ENCODE results near the gene BID.
"Not testable (repeated sequence)": the region's sequence is repeated elsewhere in the genome, so short reads cannot be mapped to it uniquely, and the experiment has no call there.

The BID gene

GRCh38 chr22:17703811-17704210 lies 70.5 kb downstream of the BID start:
- no peak for DNase-seq (ENCODE audit: low spot score)

DNA sequence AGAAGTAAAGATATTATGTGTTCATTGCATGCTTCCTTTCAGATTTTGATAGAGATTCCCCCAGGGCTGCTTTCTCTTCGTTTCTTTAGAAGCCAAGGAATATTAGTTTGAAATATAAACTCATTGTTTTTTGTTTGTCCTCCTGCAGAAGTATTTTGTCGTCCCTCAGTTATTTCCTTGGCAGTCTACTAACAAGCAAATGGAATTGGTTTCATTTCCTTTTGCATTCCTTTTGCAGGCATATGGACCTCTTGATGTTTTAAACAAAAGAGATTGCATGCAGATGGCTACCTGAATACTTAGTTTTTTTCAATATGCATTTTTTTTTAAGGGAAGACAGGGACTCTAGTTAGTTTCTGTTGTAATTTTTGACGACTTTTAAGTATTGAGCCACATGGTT lies 73.5 kb downstream of the BID start:
- DNase-seq (ENCODE audit: low spot score), result no peak

- DNase-seq (ENCODE audit: low spot score), result no peak
Measured at GRCh38 chr22:17699696-17700340, 74.5 kb downstream of the BID start.

- no peak for DNase-seq (ENCODE audit: low spot score)
Measured at GRCh38 chr22:17698948-17699347, 75.3 kb downstream of the BID start.

- not testable (repeated sequence) for DNase-seq (ENCODE audit: low spot score)
Measured at GRCh38 chr22:17698276-17698675, 76.0 kb downstream of the BID start.

- DNase-seq (ENCODE audit: low spot score), result not testable (repeated sequence)
Measured at GRCh38 chr22:17697196-17697595, 77.1 kb downstream of the BID start.

- DNase-seq (ENCODE audit: low spot score), result no peak
Measured at GRCh38 chr22:17695986-17696385, 78.3 kb downstream of the BID start.

- no peak for DNase-seq (ENCODE audit: low spot score)
Measured at GRCh38 chr22:17694752-17695151, 79.5 kb downstream of the BID start.

DNA sequence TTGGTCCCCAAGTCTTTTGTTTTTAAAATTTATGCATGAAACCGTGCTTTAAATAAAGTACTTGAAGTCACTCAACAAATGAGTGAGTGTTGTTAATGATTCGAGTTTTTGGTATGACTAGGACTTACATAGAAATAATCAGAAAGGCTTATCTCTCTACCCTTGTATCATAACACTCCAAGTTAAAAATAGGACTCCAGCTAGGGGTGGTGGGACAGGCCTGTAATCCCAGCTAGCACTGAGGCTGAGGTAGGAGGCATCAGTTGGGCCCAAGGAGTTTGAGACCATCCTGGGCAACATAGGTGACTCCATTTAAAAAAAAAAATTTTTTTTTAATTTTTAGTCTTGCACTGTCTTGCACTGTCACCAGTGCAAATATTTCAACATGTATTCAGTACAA lies 80.1 kb downstream of the BID start:
- DNase-seq (ENCODE audit: low spot score), result no peak

- DNase-seq (ENCODE audit: low spot score), result no peak
Measured at GRCh38 chr22:17692841-17693240, 81.4 kb downstream of the BID start.

GRCh38 chr22:17684245-17684644 lies 90.0 kb downstream of the BID start:
- no peak for DNase-seq (ENCODE audit: low spot score)

Measured in pons (tissue), 1 donor.